ENCODE measurements around the gene FAAH. TPM values are rescaled to one million over a fixed set of nuclear protein-coding genes. Genes with fewer than 3 reads are reported as not detected.

FAAH gene
- total RNA-seq, 1 experiment from 2014 or later, result 25.9 TPM

Other genes with a start within 250 kb of the FAAH start
- gene TSPAN1, start 219.2 kb upstream of the FAAH start, total RNA-seq (2021; ENCODE audit: unreplicated experiment), result 26.1 TPM
- not detected for gene P3R3URF, start 217.8 kb upstream of the FAAH start, total RNA-seq (2021; ENCODE audit: unreplicated experiment)
- gene POMGNT1, start 195.9 kb upstream of the FAAH start, total RNA-seq (2021; ENCODE audit: unreplicated experiment), result 178 TPM
- 3.5 TPM for gene LURAP1, start 191.0 kb upstream of the FAAH start, total RNA-seq (2021; ENCODE audit: unreplicated experiment)
- gene RAD54L, start 146.6 kb upstream of the FAAH start, total RNA-seq (2021; ENCODE audit: unreplicated experiment), result 29.4 TPM
- gene LRRC41, start 90.7 kb upstream of the FAAH start, total RNA-seq (2021; ENCODE audit: unreplicated experiment), result 55.3 TPM
- gene UQCRH, start 90.6 kb upstream of the FAAH start, total RNA-seq (2021; ENCODE audit: unreplicated experiment), result 498 TPM
- 23.6 TPM for gene NSUN4, start 53.5 kb upstream of the FAAH start, total RNA-seq (2021; ENCODE audit: unreplicated experiment)
- gene DMBX1, start 95.5 kb downstream of the FAAH start, total RNA-seq (2021; ENCODE audit: unreplicated experiment), result 0.05 TPM
- not detected for gene KNCN, start 157.3 kb downstream of the FAAH start, total RNA-seq (2021; ENCODE audit: unreplicated experiment)
- 40.1 TPM for gene MKNK1, start 210.0 kb downstream of the FAAH start, total RNA-seq (2021; ENCODE audit: unreplicated experiment)
- 10.5 TPM for gene MOB3C, start 222.5 kb downstream of the FAAH start, total RNA-seq (2021; ENCODE audit: unreplicated experiment)

Measured in Panc1 (cell line).